GM12875 (cell line): ENCODE measurements around the gene CACHD1.

Experiments
- H3K4me3 ChIP-seq: one replicate; pipeline ENCODE4 v1.5.1; 2011; ENCODE audit warnings: low read depth, low read length, control low read depth
- TF ChIP-seq, protein P1 (sequence below): IDR thresholded peaks from 2 replicates; pipeline ENCODE4 v1.5.1; 2011; ENCODE audit warnings: low read depth, mild to moderate bottlenecking, control low read depth, inconsistent platforms, low read length, moderate library complexity, borderline replicate concordance; ENCODE audit not compliant: insufficient read depth

CACHD1 gene

DNA sequence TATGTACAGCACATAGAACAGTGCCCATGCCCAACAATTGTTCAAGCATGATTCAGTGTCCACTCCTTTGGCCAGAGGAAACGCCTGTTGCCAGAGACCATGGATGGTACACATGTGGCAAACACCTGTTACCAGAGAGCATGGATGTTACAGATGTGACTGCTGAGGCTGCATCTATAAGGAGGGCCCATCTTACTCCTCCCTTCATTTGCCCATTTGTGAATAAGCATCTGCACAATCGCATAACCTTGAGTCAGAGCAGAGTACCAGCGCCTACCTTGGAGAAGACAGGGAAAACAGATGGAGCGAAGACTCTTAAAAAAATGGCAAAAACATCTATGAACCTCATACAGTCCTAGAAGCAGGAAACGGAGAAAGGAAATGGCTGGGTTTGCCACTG, 36.6 kb upstream of the CACHD1 start:
- TF ChIP-seq, protein P1, sequence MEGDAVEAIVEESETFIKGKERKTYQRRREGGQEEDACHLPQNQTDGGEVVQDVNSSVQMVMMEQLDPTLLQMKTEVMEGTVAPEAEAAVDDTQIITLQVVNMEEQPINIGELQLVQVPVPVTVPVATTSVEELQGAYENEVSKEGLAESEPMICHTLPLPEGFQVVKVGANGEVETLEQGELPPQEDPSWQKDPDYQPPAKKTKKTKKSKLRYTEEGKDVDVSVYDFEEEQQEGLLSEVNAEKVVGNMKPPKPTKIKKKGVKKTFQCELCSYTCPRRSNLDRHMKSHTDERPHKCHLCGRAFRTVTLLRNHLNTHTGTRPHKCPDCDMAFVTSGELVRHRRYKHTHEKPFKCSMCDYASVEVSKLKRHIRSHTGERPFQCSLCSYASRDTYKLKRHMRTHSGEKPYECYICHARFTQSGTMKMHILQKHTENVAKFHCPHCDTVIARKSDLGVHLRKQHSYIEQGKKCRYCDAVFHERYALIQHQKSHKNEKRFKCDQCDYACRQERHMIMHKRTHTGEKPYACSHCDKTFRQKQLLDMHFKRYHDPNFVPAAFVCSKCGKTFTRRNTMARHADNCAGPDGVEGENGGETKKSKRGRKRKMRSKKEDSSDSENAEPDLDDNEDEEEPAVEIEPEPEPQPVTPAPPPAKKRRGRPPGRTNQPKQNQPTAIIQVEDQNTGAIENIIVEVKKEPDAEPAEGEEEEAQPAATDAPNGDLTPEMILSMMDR: no peak
- H3K4me3 ChIP-seq: no peak overlapping the region

DNA sequence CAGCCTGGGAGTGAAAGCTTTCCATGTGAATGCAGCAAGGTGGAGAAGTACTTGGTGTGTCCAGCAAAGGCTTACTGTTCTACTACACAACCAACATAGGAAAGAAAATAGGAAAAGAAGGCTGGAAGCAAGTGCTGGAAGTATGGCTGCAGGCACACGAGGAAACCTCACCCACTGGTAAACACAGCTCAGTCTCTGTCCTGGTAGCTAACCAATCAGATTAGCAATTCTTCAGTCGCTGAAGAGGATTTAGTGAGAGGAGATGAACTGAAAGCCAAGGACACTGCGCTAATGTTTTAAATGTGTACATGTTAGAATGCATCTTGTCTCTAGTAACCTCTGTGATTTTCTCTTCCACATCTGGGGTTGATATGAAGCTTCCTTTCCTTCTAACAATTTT, 36.2 kb upstream of the CACHD1 start:
- TF ChIP-seq, protein P1: no peak

DNA sequence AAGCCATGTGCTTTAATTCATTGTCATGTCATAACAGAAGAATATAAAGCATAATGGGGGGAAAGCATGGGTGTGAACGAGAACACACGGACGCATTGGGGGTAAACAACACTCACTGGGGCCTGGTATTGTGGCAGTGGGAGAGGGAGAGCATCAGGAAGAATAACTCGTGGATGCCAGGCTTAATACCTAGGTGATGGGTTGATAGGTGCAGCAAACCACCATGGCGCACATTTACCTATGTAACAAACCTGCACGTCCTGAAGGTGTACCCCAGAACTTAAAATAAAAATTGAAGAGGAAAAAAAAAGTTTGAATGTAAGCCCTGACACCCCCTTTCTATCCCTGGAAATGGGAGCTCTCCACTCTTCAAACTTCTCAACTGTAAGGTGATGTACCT, 34.9 kb upstream of the CACHD1 start:
- TF ChIP-seq, protein P1: no peak
- H3K4me3 ChIP-seq: no peak overlapping the region

More for the DNA sequence above, 36.2 kb upstream of the CACHD1 start:
- H3K4me3 ChIP-seq: no peak overlapping the region

DNA sequence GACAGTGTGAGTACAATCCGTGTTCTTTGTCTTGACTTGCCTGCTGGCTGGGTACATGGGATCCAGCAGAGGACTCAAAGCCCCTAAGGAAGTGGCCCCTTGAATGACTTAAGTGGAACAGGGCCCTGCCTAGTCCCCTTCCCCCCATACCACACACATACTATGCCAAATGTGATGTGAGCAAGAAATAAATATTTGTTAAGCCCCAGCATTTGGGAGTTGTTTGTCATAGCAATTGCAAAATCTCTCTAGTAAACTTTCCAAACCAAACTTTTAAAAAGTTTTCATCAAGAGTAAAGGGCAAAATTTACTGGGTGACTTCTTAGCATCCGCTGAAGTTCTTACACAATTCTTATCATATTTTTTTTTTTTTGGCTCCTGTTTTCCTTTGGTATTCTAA, 32.5 kb upstream of the CACHD1 start:
- TF ChIP-seq, protein P1: no peak
- no peak overlapping the region for H3K4me3 ChIP-seq

DNA sequence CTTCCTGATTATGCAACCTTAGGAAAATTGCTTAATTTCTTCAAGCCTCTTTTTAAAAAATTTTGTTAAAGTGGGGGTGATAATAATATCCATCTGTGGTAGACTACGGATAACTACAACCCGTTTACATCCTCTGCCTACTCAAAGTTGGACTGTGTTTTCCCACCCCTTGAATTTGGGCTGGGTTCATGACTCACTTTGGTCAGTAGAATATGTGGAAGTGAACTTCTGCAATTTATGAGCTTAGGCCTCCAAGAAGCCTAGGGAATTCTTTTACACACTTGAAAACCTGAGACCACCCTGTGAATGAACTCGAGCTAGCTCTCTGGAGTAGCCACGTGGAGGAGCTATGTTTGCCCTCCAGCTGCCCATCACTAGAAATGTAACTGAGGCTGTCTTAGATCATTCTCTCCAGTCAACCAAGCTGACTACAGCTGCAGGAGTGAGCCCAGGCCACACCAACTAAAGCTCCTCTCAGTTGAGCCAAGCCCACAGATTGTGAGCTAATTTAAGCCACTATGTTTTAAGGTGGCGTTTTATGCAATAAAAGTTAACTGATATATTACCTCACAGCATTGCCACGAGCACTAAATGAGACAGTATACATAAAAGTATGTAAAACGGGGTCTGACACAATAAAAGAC, 29.6 kb upstream of the CACHD1 start:
- TF ChIP-seq, protein P1: no peak
- no peak overlapping the region for H3K4me3 ChIP-seq

DNA sequence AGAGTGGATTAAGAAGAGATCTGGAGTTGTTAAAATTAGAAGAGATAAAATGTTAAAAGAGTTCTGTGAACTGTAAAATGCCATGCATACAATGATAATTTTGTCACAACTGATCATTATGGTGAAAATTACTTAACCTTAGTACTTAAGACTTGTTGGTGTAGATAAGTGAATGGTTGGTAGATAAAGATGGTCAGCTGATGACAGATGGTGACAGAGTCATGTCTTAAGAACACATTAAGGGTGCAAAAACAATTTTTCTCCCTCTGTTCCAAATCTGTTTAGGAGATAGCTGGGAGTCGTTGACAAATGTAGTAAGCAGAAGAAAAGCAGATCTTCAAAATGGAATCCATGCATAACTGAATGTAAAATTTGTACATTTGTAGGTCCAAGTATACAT, 18.5 kb upstream of the CACHD1 start:
- TF ChIP-seq, protein P1: no peak
- no peak overlapping the region for H3K4me3 ChIP-seq

DNA sequence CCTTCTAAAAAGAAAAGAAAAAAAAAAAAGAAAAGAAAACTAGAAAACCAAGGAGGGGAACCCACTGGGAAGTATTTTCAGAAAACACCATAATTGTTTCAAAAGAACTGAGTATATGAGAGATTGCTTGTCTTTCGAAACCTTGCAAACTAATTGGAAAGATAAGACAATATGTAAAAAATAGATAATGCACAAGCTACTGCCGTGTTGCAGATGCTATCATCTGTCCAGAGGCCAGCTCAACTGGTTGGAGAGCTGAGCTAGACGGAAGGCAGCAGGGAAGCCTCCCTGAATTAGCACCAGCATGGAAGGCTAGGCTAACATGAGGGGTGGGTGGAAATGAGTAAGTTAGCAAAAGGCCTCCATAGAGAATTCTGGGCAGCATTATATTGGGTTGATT, 16.2 kb upstream of the CACHD1 start:
- TF ChIP-seq, protein P1: no peak
- no peak overlapping the region for H3K4me3 ChIP-seq
